GM12872 (cell line): ENCODE data around the gene CFAP43.

Experiments
- TF ChIP-seq, protein P1 (sequence below): IDR thresholded peaks from 3 replicates; pipeline ENCODE4 v1.5.1; 2011; ENCODE audit warnings: low read depth, mild to moderate bottlenecking, low read length, moderate library complexity; ENCODE audit not compliant: insufficient read depth

The CFAP43 gene

GRCh38 chr10:104099941-104100340 is 132.2 kb downstream of the CFAP43 start:
- TF ChIP-seq, protein P1, sequence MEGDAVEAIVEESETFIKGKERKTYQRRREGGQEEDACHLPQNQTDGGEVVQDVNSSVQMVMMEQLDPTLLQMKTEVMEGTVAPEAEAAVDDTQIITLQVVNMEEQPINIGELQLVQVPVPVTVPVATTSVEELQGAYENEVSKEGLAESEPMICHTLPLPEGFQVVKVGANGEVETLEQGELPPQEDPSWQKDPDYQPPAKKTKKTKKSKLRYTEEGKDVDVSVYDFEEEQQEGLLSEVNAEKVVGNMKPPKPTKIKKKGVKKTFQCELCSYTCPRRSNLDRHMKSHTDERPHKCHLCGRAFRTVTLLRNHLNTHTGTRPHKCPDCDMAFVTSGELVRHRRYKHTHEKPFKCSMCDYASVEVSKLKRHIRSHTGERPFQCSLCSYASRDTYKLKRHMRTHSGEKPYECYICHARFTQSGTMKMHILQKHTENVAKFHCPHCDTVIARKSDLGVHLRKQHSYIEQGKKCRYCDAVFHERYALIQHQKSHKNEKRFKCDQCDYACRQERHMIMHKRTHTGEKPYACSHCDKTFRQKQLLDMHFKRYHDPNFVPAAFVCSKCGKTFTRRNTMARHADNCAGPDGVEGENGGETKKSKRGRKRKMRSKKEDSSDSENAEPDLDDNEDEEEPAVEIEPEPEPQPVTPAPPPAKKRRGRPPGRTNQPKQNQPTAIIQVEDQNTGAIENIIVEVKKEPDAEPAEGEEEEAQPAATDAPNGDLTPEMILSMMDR, result no peak

DNA sequence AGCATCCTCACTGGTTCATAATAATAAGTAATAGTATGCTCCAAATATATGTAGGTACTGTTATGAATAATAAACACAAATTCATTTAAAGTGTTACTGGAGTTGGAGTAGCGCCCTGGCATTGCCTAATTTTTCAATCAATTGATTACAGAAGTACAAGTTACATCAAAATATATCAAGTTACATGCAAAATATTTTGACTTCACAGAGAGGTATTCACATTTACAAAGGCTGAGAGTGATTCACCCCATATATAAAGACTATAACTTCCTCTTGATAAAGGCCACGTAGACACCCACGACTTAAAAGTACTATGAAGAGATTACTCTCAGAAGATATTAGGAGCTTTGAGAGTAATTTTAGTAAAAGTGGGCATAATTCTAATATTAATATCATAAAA is 132.9 kb downstream of the CFAP43 start:
- TF ChIP-seq, protein P1, result no peak

DNA sequence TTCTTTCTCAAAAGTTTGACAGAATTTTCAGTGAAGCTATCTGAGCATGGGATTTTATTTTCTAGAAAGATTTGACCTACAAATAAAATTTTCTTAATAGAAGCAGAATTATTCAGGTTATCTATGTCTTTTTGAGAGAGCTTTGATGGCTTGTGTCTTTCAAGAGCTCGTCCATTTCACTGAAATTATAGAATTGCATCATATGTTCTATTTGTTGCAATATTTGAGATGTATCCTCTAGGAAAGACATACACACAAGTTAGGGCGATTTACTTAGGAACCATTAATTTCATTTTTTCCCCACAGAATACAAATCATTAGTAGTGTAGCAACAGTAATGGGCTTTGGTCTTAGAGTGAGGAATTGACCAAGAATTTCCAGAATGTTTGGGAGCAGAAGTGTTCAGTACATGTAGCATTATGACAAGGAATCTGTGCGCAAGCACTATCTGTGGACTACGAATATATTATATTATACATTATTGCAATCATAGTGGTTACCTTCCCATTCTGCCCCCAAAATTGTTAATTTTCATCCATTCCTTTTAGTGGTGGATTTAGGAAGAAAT is 133.7 kb downstream of the CFAP43 start:
- TF ChIP-seq, protein P1, result no peak

DNA sequence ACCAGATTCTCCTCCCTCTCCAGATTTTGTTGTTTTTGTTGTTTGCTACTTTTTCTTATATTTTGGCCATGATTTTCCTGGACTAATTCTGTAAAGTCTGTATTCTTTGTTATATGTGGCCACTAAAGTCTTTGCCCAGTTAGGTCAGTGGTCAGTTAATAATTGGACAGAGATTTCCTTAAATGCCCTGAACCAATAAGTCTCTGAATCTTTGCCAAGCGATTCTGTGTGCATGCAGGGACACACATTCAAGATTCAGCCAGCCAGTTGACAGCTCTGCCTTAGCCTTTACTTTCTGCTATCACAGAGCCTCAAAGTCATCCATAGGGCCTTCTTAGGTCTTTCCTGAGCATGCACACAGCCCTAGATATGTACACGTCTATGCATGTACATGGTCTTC is 135.5 kb downstream of the CFAP43 start:
- TF ChIP-seq, protein P1, result no peak

DNA sequence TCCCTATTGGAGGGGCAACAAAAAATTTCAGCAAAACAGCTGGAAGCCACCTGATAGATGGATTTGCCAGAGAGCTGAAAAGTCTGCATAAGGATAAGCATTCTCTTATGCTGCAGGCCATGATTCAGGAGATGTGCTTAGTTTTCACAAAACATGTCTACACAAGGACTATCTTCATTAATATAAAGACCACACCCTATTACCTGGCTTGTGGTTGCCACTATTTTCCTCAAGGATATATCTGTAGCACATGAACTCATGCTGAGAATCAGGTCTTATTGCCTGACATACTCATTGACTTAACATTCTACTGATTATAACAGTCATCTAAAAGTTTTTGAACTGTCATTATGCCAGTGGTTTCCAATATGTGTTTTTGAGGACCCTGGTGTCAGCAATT is 139.4 kb downstream of the CFAP43 start:
- TF ChIP-seq, protein P1, result no peak

DNA sequence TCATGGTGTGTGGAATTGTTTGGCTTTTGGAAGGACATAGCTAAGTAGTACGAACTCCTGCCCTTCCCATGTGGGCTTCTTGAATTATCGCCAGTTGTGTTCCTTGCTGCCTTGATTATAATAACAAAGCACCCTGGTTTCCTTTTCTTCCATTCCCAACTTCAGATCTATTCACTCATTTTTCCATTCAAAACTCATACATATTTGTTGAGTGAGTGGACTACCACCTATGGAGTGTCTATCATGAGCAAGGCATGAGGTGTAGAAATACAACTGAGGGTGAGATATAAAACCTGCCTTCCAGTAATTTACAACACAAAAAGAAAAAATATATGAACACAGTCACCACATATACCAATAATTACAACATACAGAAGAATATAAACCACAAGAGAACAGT is 141.6 kb downstream of the CFAP43 start:
- TF ChIP-seq, protein P1, result no peak

DNA sequence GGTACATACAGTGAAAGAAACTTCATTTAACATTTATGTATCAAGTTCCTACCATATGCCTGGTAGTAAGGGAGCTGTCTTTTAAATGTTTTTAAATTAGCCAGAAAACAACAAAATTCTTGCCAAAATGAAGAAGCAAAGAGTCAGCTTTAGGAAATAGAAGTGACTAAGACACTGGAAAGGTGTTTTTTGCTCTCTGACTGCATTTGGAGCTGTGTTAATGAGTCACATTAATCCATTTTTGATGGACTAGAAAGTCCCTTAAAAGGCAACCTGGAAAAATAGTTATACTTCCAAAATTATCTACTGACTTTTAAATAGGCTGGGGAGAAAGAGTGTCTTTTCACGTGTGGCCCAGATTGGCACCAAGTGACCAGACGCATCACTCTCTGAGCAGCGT is 142.5 kb downstream of the CFAP43 start:
- TF ChIP-seq, protein P1, result no peak

- TF ChIP-seq, protein P1, result no peak
These were observed 143.9 kb downstream of the CFAP43 start for GRCh38 chr10:104088239-104088638.
